T-helper 1 cell treated with Interleukin-12 subunit alpha and Interleukin-12 subunit beta and Interleukin-4 antibody, amounts not matched to agents 30 ng/mL and 1 ng/mL, for 36 hours (primary cell): ENCODE data around the gene TMEM138. TPM values are rescaled to one million over a fixed set of nuclear protein-coding genes. Genes with fewer than 3 reads are reported as not detected.

ENCODE experiments used
- intact Hi-C: fragments of 100-400 bp; cut with micrococcal nuclease; formaldehyde crosslinking; loops from one replicate; pipeline ENCODE4 v1.15.1; 2024
- total RNA-seq: library from RNA; stranded (reverse); gene quantifications from 2 replicates; pipeline ENCODE4 v1.2.3, GENCODE V29; 2022

The TMEM138 gene
- total RNA-seq, 1 donor from 2014 or later, result 64.6 TPM

DNA sequence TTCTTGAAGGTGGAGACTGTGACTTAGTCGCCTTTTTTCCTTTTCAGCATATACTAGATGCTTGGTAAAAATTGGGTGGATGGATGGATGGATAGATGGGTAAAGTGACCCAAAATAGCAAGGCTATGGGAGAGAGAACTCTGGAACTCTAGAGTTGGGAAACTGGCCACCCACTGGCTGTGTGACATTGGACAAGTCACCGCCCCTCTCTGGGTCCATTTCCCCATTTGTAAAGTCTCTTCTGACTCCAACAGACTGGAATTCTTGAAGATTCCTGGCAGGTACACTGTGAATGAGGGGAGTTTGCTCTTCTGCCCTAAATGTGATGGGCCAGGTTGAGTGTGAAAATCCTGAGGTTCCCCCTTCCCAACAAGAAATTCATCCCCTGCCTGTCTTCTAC is 21.2 kb upstream of the TMEM138 start:
- intact Hi-C loops, result no loop called here

DNA sequence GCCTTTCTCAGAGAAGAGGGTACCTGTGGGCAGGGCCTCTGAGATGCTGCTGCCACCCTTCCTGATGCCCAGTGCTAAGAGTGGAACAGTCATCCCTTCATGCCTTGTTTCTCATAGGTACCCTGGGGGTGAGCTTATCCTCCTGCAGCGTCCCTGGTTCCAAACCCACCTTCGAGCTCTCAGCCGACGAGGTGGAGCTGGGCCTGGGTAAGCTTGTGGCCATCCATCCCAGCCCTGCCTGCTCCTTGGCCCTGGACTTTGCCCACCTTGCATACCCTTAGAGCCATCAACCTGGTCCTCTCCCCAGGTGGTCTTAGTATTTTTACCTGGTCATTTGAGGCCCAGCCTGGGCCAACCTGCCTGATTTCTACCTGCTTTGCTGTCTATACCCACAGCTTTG is 20.5 kb upstream of the TMEM138 start:
- intact Hi-C loops, result no loop called here

DNA sequence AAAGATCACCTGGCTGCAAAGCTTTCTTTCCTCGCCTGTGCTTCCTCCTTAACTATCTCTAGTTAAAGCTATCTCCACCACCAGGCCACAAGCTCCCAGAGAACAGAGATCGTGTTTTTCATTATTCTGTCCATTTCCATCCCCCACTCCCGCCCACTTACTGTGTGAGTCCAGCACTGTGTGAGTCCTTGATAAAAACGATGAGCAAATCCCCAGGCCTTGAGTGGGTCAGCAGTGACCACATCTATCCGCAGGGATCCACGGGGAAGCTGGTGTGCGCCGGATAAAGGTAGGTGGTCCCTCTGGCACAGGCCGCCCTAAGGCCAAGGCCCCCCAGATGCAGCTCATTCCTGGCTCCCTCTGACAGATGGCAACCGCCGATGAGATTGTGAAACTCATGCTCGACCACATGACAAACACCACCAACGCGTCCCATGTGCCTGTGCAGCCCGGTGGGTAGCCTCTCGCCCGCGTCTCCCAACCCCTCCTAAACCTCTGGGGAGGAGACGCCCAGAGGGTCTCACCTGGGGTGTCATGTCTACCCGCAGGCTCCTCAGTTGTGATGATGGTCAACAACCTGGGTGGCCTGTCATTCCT is 19.9 kb upstream of the TMEM138 start:
- intact Hi-C loops, result no loop called here

DNA sequence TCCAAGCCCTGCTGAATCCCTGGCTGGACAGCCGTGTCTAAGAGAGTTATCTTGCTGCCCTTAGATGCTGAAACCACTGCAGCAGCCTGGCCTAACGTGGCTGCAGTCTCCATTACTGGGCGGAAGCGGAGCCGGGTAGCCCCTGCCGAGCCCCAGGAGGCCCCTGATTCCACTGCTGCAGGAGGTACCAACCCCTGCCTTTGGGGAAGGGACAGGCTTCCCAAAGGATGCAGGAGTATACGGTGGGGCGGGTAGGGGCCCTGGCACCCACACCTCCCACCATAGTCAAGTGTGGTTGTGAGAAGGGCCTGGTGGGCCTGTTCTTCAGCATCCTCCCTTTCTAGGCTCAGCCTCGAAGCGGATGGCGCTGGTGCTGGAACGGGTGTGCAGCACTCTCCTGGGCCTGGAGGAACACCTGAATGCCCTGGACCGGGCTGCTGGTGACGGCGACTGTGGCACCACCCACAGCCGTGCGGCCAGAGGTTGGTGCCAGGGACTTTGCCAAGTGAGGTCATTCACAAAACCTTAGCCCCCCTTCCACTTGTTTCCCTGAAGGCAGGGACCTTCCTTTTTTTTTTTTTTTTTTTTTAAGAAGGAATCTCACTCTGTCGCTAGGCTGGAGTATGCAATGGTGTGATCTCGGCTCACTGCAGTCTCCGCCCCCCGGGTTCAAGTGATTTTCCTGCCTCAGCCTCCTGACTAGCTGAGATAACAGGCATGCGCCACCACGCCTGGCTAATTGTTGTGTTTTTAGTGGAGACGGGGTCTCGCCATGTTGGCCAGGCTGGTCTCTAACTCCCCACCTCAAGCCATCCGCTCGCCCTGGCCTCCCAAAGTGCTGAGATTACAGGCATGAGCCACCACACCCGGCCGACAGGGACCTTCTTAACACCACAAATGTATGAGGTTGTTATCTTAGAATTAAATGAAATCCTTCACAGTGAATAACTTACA is 18.1 kb upstream of the TMEM138 start:
- intact Hi-C loops, result no loop called here

DNA sequence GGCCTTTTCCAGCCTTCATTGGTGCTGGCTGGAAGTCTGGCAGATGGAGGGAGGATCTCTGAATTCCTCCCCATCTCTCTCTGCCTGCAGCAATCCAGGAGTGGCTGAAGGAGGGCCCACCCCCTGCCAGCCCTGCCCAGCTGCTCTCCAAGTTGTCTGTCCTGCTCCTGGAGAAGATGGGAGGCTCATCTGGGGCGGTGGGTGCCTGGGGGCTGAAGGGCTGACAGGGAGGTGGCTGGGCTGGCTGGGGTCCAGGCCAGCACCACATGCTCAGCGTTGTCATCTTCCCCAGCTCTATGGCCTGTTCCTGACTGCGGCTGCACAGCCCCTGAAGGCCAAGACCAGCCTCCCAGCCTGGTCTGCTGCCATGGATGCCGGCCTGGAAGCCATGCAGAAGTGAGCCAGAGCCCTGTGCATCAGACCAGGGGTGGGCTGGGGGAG is 17.0 kb upstream of the TMEM138 start:
- intact Hi-C loops, result no loop called here

DNA sequence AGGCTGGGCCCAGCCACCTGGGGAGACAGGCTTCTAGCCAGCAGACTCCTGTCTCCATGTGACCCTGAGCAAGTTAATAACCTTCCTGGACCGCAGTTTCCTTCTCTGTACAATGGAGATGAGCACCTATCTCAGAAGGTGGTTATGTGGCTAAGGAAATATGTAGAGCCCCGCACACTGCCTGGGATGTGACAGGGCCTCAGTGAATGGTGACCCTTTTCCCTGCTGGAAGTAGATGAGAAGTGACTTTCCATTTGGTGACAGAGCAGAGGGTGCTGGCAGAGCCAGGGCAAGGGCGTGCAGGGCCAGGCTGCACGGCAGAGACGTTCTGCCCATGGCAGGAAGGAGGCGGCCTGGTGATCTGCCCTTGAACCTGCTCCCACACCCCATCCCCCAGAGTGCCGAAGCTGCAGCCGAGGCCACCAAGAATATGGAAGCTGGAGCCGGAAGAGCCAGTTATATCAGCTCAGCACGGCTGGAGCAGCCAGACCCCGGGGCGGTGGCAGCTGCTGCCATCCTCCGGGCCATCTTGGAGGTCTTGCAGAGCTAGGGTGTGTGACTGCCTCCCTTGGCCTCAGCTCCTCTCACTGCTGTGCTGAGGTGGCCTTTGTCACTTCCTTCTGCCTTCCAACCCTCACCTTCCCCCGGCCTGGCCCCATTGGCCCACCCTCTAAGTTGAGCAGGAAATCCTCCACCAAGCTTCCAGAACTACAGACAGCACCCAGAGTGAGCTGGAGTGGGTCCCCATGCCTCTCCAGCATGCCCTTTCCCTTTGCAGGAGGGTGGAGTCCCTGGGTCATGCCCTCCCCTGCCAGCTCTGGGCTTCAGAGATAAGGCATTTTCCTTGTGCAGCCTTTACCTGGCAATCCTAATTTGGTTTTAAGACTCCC is 16.0 kb upstream of the TMEM138 start:
- intact Hi-C loops, result no loop called here

DNA sequence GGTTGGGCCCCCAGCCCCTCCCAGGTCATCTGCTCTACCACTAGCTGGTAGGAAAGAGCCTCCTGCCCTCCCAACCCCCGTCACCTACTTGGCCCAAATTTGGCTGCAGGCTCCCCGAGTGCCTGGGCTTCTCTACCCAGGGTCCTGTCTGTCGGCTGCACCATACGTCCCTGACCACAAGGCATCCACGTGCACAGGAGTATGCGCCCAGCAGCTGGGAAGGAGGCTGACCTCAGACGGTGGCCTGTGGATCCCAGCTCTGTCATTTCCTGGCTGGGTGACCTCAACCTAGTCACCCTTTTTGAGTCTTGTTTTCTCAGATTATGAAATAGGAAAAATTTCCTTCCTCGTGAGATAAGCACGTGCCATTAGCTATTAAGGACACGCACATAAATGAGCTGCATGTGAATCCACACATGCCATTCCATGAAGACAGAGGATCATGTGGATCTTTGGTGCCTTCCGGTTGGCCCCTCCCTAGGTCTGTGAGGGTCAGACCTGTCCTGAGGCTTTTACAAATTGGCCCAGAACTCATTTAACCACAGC is 14.2 kb upstream of the TMEM138 start:
- intact Hi-C loops, result no loop called here

DNA sequence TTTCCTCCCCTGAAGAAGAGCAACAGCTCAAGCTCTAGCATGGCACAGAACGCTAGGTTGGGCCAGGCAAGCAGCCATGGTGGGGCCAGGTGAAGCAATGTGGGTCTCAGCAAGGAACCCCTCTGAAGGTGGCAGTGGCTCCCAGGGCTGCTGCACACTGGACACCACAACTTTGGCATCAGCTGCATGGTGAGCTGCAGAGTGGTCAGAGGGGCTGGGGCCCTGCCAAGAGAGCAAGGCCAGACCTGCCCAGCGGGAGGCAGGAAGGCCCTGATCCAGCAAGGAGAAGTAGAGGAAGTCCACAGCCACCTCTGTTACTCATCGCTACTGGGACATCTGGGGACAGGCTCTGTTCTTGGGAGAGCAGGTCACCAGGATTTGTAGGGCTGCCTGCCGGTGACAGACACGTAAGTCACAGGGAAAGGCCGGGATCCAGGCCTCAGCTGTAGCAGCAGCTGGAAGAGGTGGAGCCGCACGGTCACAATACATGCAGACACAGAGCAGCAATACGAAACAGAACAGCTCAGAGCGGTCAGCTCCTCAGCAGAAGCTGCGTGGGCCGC is 12.9 kb upstream of the TMEM138 start:
- intact Hi-C loops, result loop anchor here (1.0 kb wide), 1 partner anchor 39 kb away; no protein-coding TSS in a partner anchor

DNA sequence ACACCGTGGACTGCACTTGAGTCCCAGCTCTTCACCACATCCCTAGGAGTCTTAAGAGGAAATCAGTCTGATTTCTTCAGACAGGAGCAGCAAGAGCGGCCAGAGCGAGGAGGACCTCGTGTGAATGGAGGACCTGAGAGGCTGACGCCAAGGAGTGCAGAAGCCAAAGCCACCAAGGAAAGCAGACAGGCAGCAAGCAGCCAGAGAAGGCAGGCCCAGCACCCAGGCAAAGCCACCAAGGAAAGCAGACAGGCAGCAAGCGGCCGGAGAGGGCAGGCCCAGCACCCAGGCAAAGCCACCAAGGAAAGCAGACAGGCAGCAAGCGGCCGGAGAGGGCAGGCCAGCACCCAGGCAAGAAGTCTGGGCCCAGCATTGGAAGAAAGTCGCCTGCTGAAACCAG is 12.3 kb upstream of the TMEM138 start:
- intact Hi-C loops, result loop anchor here (1.0 kb wide), 1 partner anchor 40 kb away; no protein-coding TSS in a partner anchor

DNA sequence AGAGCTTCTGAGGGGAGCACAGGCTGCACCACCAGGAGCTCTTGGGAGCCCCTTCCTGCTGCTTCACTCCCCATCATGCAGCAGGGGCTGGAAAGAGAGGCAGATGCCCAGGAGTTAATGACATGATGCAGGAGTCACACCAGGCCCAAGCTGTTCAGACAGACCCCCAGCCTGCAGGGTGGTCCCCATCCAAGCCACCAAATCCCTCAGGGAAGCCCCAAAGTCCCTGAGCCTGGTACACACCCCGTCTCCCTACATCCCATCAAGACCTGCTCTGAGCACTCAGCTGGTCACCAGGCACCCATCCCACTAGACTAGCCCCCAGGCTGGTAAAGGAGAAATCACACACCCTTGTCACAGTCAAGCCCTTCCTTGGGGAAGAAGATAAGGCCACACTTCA is 11.8 kb upstream of the TMEM138 start:
- intact Hi-C loops, result no loop called here

DNA sequence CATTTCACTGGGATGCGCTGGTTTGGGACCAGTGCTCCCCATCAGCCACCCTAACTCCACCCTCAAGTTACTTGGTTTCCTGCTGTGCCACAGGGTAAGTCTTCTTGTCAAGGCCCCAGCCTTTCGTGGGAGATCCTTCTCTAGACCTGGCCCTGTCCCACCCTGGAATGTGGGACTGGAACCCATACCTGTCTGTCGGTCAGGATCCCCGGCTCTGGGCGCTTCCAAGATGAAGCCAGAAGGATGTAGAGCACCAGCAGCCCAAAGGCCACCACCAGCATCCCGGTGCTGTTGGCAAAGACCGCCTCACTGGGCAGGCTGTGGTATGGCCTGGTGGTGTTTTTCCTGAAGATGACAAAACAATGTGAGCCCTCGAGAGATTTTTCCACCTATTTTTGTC is 11.4 kb upstream of the TMEM138 start:
- intact Hi-C loops, result no loop called here

DNA sequence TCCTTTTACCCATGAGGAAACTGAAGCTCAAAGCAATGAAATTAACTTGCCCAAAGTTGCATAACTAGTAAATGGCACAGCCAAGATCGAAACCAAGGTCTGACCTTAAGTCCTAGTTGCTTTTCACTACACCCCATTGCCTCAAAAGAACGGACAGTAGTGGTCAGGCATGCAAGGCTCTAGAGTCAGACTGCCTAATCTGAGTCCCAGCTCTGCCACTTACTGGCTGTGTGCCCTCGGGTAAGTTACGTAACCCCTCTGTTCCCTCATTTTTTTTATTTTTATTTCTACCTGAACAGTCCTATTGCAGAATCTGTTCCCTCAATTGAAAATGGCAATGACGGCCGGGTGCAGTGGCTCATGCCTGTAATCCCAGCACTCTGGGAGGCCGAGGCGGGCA is 10.1 kb upstream of the TMEM138 start:
- intact Hi-C loops, result no loop called here

DNA sequence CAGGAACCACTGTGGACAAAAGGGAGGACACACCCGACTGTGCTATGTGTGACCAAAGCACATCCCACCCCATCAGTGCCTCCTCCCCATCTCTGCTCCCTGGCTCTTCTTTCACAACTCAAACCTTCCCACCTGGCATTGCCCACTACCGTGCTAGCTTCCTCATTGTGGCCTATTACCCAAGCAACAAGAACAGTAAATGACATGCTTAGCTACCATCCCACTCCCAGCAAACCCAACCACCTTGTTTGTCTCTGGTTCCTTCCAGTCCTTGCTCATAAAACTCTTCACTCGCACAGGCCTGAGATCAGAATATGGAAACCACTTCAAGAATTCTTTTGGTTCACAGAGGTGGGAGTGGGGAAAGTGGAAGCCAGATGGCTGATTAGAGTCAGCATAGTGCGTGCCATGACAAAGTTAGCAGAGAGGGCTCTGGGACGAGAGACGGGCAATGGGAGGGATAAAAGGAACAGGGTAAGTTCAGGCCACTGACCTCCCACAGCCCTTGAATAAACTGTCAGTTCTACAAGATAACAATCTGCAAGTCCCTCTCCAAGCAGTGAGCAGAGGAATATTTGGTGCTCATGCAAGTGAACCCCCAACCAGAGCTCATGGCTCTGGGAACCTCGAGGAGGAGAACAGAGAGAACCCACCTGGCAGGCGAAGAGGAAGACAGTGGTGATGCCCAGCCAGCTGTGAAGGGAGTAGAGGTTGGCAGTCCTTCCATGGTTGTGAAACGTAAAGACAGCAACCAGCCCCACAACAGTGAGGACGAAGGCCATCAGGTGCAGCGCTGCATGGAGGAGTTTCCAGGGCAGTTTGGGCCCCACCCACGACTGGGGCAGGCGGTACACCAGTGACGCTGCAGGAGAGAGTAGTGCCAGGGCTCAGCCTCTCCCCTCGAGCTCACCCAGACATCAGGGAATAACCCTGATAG is 8.8 kb upstream of the TMEM138 start:
- intact Hi-C loops, result no loop called here

DNA sequence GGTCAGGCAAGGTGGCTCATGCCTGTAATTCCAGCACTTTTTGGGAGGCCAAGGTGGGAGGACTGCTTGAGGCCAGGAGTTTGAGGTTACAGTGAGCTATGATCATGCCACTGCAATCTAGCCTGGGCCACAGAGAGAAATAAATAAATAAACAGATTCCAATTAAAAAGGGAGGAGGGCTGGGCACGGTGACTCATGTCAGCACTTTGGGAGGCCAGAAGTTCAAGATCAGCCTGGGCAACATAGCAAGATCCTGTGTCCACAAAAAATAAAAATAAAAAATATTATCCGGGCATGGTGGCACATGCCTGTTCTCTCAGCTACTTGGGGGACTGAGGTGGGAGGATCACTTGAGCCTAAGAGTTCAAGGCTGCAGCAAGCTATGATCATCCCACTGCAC is 8.0 kb upstream of the TMEM138 start:
- intact Hi-C loops, result no loop called here

DNA sequence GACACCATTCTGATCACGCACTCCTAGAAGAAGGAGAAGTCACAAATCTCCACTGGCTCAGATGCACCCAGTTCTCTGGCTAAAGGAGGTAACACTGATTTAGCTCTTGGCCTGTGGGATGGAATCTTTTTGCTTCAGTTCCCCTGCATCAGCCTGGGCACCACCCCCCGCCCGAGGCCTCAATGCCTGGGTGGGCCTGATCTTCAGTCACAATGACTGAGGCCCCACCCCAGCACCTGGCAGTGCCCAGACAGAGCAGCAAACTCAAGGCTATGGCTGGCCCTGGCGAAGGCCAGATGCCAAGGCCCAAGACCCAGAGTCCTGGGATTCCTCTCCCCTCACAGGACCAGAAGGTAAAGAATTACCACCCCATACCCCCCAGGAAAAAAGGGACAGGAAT is 5.5 kb upstream of the TMEM138 start:
- intact Hi-C loops, result no loop called here

DNA sequence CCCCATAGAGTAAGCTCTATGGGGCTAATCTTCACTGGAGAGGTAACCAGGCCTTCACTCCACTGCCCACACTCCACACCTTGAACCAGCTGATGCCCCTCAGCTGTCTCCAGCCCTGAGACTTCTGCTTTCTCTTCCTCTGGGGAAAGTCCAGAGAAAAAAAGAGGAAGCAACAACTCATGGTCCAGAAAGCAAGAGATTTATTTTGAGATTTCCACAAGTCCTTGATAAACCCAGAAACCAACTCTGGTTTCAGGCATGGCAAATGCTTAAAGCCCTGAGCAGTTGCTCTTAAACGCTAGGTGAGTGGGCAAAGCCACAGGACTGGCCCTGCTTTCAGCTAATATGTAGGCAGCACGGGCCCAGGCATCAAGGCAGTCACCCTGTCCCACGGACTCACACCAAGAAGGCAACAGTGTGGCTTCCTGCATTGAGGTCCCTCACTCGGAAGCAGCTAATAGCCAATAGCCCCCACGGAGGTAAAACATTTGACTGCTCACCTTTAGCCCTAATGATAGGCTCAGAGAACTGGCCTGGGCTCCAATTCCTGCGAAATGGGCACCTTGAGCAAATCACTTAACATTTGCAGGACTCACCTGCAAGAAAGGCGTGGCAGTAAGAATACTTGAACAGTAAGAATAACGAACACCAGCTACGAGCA is 4.8 kb upstream of the TMEM138 start:
- intact Hi-C loops, result no loop called here

DNA sequence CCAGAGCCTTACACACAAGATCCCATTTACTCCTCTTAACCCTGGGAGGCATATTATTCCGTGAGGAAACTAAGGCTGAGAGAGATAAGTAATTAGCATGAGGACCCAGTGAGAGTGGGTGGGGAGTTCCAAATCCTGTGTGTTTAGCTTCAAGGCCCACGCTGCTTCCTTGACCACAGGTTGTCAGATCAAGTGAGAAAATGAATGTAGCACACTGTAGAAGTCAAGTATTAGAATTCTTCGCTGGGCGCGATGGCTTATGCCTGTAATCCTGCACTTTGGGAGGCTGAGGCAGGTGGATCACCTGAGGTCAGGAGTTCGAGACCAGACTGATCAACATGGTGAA is 4.3 kb upstream of the TMEM138 start:
- intact Hi-C loops, result no loop called here

DNA sequence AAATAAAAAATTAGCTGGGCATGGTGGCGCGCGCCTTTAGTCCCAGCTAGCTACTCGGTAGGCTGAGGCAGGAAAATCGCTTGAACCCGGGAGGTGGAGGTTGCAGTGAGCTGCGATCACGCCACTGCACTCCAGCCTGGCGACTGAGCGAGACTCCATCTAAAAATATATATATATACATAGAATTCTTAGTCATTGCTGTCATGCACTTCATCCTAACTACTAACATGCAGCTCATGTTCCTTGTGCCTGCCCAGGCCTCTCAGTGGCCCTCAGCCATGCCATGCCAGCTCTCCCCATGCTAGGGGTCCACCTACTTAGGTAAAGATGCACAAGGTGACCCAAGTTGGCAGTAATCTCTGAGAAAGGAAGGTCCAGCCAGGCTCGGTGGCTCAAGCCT is 3.6 kb upstream of the TMEM138 start:
- intact Hi-C loops, result no loop called here

DNA sequence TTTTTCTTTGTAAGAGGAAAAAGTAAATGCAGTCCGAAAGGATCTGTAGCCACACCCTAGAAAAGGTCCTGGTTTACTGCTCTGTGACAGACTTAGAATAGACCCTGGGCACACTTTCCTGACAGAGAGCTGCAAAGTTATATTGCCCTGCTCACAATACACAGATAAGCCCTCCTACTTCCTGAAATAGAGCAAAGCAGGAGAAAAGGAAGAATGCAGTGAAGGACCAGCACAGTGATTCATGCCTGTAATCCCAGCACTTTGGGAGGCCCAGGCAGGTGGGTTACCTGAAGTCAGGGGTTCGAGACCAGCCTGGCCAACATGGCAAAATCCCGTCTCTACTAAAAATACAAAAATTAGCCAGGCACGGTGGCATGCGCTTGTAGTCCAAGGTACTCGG is 2.7 kb upstream of the TMEM138 start:
- intact Hi-C loops, result no loop called here
